AG04450 (cell line): ENCODE measurements around the gene BCAR1. TPM values are rescaled to one million over a fixed set of nuclear protein-coding genes. Genes with fewer than 3 reads are reported as not detected.

Experiments
- CTCF ChIA-PET: fragments of 300-600, 350-600 bp; formaldehyde crosslinking; extraction: SDS; loops from one replicate; lab custom pipeline; 2022; ENCODE audit warnings: antibody characterized with exemption, inconsistent platforms; lab: Charles Lee
- POLR2A ChIA-PET: fragments of 350-600 bp; formaldehyde crosslinking; extraction: SDS; loops from one replicate; lab custom pipeline; 2021; ENCODE audit warnings: antibody characterized with exemption, inconsistent platforms; lab: Yijun Ruan, JAX
- DNase-seq: peaks from one replicate; pipeline ENCODE4 v3.0.0-alpha.2; 2011; ENCODE audit warnings: low read depth, low spot score
- H3K27ac ChIP-seq: one replicate; pipeline ENCODE4 v1.5.1; 2012; ENCODE audit warnings: low read depth, low read length, control low read depth
- H3K27me3 ChIP-seq: one replicate; pipeline ENCODE4 v1.6.0; 2012; ENCODE audit warnings: low read length; ENCODE audit not compliant: control insufficient read depth, insufficient read depth
- H3K4me3 ChIP-seq: 2 replicates; pipeline ENCODE4 v1.5.1; 2011; ENCODE audit warnings: mild to moderate bottlenecking, low read depth, low read length, control low read depth
- H3K9me3 ChIP-seq: 2 replicates; pipeline ENCODE4 v1.5.1; 2012; ENCODE audit warnings: low read length; ENCODE audit not compliant: control insufficient read depth, insufficient read depth
- CTCF ChIP-seq: IDR thresholded peaks from 2 replicates; pipeline ENCODE4 v1.5.1; 2011; ENCODE audit warnings: low read depth, low read length, control low read depth, inconsistent platforms
- polyA minus RNA-seq: library from RNA; depleted of rRNA, polyadenylated mRNA; stranded (reverse); fragments of >200 nt; gene quantifications from 2 replicates; pipeline ENCODE4 v1.2.3, GENCODE V29; 2011; rRNA and poly(A)+ RNA removed
- polyA plus RNA-seq: library from polyadenylated mRNA; depleted of rRNA; stranded (reverse); fragments of >200 nt; gene quantifications from 2 replicates; pipeline ENCODE4 v1.2.3, GENCODE V29; 2011; rRNA removed

Gene BCAR1
- polyA plus RNA-seq (16.1 and 26.9 TPM in 2 replicates), polyA minus RNA-seq (20.3 and 25.8 TPM in 2 replicates)

GRCh38 chr16:75251280-75252048 is at the start of gene BCAR1:
Gene BCAR1, minus strand, starts transcription at chr16:75251624. Its CDS starts 142 bp downstream, at chr16:75251482.
- Histone ChIP-seq H3K9me3 (no peaks in the 10 kb centered on the region), H3K4me3 (peak within 1 kb of the TSS; percentile 84), H3K27me3 (no peaks in the 10 kb centered on the region), H3K27ac (peak within 1 kb of the TSS; percentile 77)
- POLR2A ChIA-PET = interaction anchor here (1.1 to 2.3 kb wide), 5 partner anchors 13 to 134 kb away, joined by 3 to 12 read pairs (median 4); no protein-coding TSS in a partner anchor
- DNase-seq = peak; percentile 73
- CTCF ChIA-PET = no interaction called here
- no peak for TF ChIP-seq CTCF

GRCh38 chr16:75298267-75298666 is 46.8 kb upstream of the BCAR1 start:
- no peak overlapping the region for H3K4me3 ChIP-seq
- TF ChIP-seq CTCF = no peak
- no peaks in the 10 kb centered on the region for H3K27me3 ChIP-seq
- H3K9me3 ChIP-seq = no peaks in the 10 kb centered on the region
- no peak overlapping the region for H3K27ac ChIP-seq
- POLR2A ChIA-PET = no interaction called here
- CTCF ChIA-PET = no interaction called here
- DNase-seq = no peak

GRCh38 chr16:75296606-75297005 is 45.2 kb upstream of the BCAR1 start:
- POLR2A ChIA-PET = no interaction called here
- TF ChIP-seq CTCF = no peak
- Histone ChIP-seq H3K27me3 (no peaks in the 10 kb centered on the region), H3K27ac (no peak overlapping the region), H3K4me3 (no peak overlapping the region), H3K9me3 (no peaks in the 10 kb centered on the region)
- CTCF ChIA-PET = no interaction called here
- DNase-seq = no peak

GRCh38 chr16:75294773-75295459 is 43.5 kb upstream of the BCAR1 start:
- ChIA-PET CTCF (interaction anchor here (0.5 to 2.7 kb wide), 2 partner anchors 9 to 61 kb away, joined by 3 to 10 read pairs; no protein-coding TSS in a partner anchor), POLR2A (no interaction called here)
- TF ChIP-seq CTCF = no peak
- no peaks in the 10 kb centered on the region for H3K9me3 ChIP-seq
- DNase-seq = no peak
- no peaks in the 10 kb centered on the region for H3K27me3 ChIP-seq
- H3K4me3 ChIP-seq = no peak overlapping the region
- no peak overlapping the region for H3K27ac ChIP-seq
